ENCODE results near the gene VSX1. TPM values are rescaled to one million over a fixed set of nuclear protein-coding genes. Genes with fewer than 3 reads are reported as not detected.

Gene VSX1
- total and polyA plus RNA-seq, 4 donors: 0.03 to 0.08 TPM; not detected in 2

- Histone ChIP-seq H3K9me3 (ENCODE audit: control insufficient read depth in 4 of 4, low read length in 3 of 4) (peaks cover 0 to 2% (median 0%) of the 10 kb centered on the region in 4 donors), H3K36me3 (ENCODE audit: control insufficient read depth in 4 of 4, insufficient read depth in 3 of 4, low read depth in 1 of 4, low read length in 3 of 4) (no peaks in the 10 kb centered on the region), H3K27me3 (ENCODE audit: control insufficient read depth in 4 of 4, insufficient read depth in 4 of 4, low read length in 3 of 4) (peaks cover 6 to 26% (median 12%) of the 10 kb centered on the region in 4 donors), H3K4me3 (ENCODE audit: low read depth in 1 of 3, low read length in 3 of 3) (no peak overlapping the region), H3K27ac (ENCODE audit: low read depth in 1 of 2, low read length in 2 of 2) (no peak overlapping the region), H3K9ac (ENCODE audit: low read depth in 1 of 2, low read length in 2 of 2) (no peak overlapping the region), H3K4me1 (ENCODE audit: control insufficient read depth in 4 of 4, insufficient read depth in 4 of 4, low read length in 3 of 4) (peaks cover 0 to 13% (median 5%) of the 10 kb centered on the region in 4 donors)
- WGBS: 6% methylated on average over 44 of the region's 44 CpGs
- DNase-seq (ENCODE audit: low spot score): no peak
- TF ChIP-seq FOXA2 (IDR thresholded peaks at IDR 0.05) (no peak), HNF4G (IDR thresholded peaks at IDR 0.05) (no peak), EGR1 (IDR thresholded peaks at IDR 0.05; ENCODE audit: low read depth in 2 of 2) (no peak), ZBTB33 (IDR thresholded peaks at IDR 0.05) (no peak), FOXA1 (IDR thresholded peaks at IDR 0.05) (no peak), CTCF (IDR thresholded peaks at IDR 0.05; ENCODE audit: low read depth, low read length, missing input control) (no peak), JUND (IDR thresholded peaks at IDR 0.05) (no peak), TAF1 (conservative IDR thresholded peaks at IDR 0.05) (no peak), SP1 (IDR thresholded peaks at IDR 0.05) (no peak), GABPA (IDR thresholded peaks at IDR 0.05 in 1 of 2, conservative IDR thresholded peaks at IDR 0.05 in 1 of 2) (no peak)
Measured at GRCh38 chr20:25083141-25083772, 1.3 kb upstream of the VSX1 start.

- peaks cover 6 to 26% (median 12%) of the 10 kb centered on the region in 4 donors for H3K27me3 ChIP-seq (ENCODE audit: control insufficient read depth in 4 of 4, insufficient read depth in 4 of 4, low read length in 3 of 4)
- peaks cover 3 to 19% (median 10%) of the 10 kb centered on the region in 4 donors for H3K4me1 ChIP-seq (ENCODE audit: control insufficient read depth in 4 of 4, insufficient read depth in 4 of 4, low read length in 3 of 4)
- DNase-seq (ENCODE audit: low spot score): no peak
- H3K4me3 ChIP-seq (ENCODE audit: low read depth in 1 of 3, low read length in 3 of 3): no peak overlapping the region
- peaks cover 0 to 2% (median 0%) of the 10 kb centered on the region in 4 donors for H3K9me3 ChIP-seq (ENCODE audit: control insufficient read depth in 4 of 4, low read length in 3 of 4)
- TF ChIP-seq RXRA (IDR thresholded peaks at IDR 0.05): no peak
- TF ChIP-seq REST (IDR thresholded peaks at IDR 0.05): no peak
- TF ChIP-seq FOXA2 (IDR thresholded peaks at IDR 0.05): no peak
- no peak for TF ChIP-seq NR2F2 (IDR thresholded peaks at IDR 0.05)
- no peak for TF ChIP-seq FOXA1 (IDR thresholded peaks at IDR 0.05)
- no peak for TF ChIP-seq ZBTB33 (IDR thresholded peaks at IDR 0.05)
- no peak for TF ChIP-seq GABPA (IDR thresholded peaks at IDR 0.05 in 1 of 2, conservative IDR thresholded peaks at IDR 0.05 in 1 of 2)
- TF ChIP-seq TAF1 (conservative IDR thresholded peaks at IDR 0.05): no peak
- no peak for TF ChIP-seq EGR1 (IDR thresholded peaks at IDR 0.05; ENCODE audit: low read depth in 2 of 2)
- no peak for TF ChIP-seq HNF4A (conservative IDR thresholded peaks at IDR 0.05)
- no peaks in the 10 kb centered on the region for H3K36me3 ChIP-seq (ENCODE audit: control insufficient read depth in 4 of 4, insufficient read depth in 3 of 4, low read depth in 1 of 4, low read length in 3 of 4)
- 22% methylated on average over 9 of the region's 9 CpGs for WGBS
- H3K27ac ChIP-seq (ENCODE audit: low read depth in 1 of 2, low read length in 2 of 2): no peak overlapping the region
- H3K9ac ChIP-seq (ENCODE audit: low read depth in 1 of 2, low read length in 2 of 2): no peak overlapping the region
Measured at GRCh38 chr20:25082498-25082873, 545 bp upstream of the VSX1 start.
